GM12891 (cell line): ENCODE data around the gene HSPA4.
A peak's percentile ranks its signal among the peaks of the same experiment; 100 is the strongest.

Source experiments
- PAX5 ChIP-seq: IDR thresholded peaks from 2 replicates; pipeline ENCODE4 v1.6.1; 2011; ENCODE audit warnings: low read length, moderate library complexity, mild to moderate bottlenecking; ENCODE audit not compliant: insufficient read depth, severe bottlenecking
- POLR2A ChIP-seq: IDR thresholded peaks from 2 replicates; pipeline ENCODE4 v1.6.1; 2011; ENCODE audit warnings: low read depth, low read length, control low read depth
- POLR2AphosphoS5 ChIP-seq: IDR thresholded peaks from 2 replicates; pipeline ENCODE4 v1.6.1; 2011; ENCODE audit warnings: low read depth, low read length, control low read depth
- POU2F2 ChIP-seq: IDR thresholded peaks from 2 replicates; pipeline ENCODE4 v1.6.1; 2011; ENCODE audit warnings: low read depth, mild to moderate bottlenecking, control low read depth, low read length, moderate library complexity
- SPI1 ChIP-seq: IDR thresholded peaks from 2 replicates; pipeline ENCODE4 v1.6.1; 2011; ENCODE audit warnings: low read depth, low read length, control low read depth
- TAF1 ChIP-seq: IDR thresholded peaks from 2 replicates; pipeline ENCODE4 v1.6.1; 2011; ENCODE audit warnings: low read depth, low read length, control low read depth

- TF ChIP-seq TAF1 (no peak; the same call in 1 of the 2 replicates), POLR2A (no peak), POLR2AphosphoS5 (peak; percentile 50; the same call in 1 of the 2 replicates), POU2F2 (no peak), SPI1 (no peak), PAX5 (no peak)
Measured at GRCh38 chr5:133052317-133053175, 733 bp downstream of the HSPA4 start.
